NCI-H82 treated with DMSO at 0.1 percent for 48 hours (cell line): ENCODE measurements around the gene EDA2R.

Experiments used
- DNase-seq: peaks from one replicate; lab custom pipeline; 2025; ENCODE audit not compliant: unreplicated experiment; lab: John Stamatoyannopoulos, UW

EDA2R gene

DNA sequence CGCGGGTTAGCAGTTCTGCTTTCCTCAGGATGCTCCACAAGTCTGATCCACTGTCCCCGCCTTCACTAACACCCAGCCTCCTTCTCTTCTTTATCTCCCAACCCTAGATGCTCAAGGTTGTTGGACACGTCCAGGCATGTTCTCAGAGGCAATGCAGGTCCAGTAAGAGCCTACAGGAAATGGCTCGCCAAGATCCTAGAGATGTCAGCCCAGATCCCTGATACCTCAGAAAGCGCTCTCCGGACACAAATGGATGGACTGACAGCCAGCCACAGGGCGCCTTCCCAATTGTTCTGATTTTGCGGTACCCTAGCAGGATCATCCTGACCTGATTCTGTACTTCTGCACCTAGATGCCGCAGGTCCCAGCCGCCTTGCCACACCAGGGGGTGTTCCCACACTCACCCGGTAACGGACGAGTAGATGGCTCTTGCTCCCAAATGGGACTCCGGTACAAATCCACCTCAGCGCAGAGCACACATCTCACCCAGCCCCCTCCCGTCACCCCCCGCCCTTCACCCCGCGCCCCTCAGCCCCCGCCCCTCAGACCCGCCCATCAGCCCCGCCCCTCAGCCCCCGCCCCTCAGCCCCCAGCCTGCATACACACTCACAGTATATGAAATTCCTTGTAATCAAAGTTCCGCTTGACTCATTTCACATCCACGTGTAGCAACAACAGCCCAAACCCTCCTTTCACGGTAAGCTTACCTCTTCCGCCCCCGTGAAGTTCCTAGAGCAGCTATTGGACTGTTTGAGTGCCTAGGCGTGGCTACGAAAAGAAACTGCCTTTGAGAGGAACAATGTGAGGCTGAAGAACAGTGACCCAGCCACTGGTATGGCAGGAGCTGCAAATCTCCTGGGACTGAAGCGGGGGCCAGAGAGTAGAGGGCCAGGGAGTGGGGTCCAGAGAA, at the start of gene EDA2R:
TSS of gene EDA2R (minus strand) at position 488 of the 910 bp plus-strand sequence. CDS start 23,058 bp downstream, outside the sequence.
- DNase-seq: no peak

DNA sequence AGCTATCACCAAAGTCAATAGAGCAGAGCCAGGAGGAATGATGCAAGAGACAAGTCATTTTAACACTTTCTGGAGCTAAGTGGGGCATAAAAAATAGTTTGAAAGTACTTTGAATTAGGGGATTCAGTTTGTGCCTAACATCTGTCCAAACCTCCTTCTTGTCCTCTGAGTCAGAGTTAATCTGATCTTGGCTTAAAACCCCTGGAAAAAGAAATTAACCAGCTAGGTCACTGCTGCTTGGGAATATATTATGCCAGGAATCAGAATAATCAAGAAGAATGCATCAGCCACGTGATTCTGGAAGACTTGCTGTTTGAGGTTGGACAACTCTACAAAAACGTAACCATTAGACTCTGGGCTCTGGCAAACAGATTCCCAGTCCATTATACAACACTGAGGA, 45.3 kb upstream of the EDA2R start:
- no peak for DNase-seq

DNA sequence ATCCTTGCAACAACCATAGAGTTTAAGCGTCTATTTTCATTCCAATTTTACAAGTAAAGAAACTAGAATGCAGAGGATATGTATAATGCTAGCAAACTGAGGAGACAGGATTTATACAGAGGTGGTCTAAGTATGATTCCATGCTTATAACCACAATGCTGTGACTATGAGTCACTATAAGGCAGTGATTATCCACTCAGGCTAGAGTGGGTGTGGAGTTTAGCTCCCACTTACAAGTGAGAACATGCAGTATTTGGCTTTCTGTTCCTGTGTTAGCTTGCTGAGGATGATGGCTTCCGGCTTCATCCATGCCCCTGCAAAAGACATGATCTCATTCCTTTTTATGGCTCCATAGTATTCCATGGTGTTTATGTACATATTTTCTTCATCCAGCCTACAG, 41.6 kb upstream of the EDA2R start:
- no peak for DNase-seq

- DNase-seq: no peak
These were observed 38.6 kb upstream of the EDA2R start for GRCh38 chrX:66677430-66677829.

DNA sequence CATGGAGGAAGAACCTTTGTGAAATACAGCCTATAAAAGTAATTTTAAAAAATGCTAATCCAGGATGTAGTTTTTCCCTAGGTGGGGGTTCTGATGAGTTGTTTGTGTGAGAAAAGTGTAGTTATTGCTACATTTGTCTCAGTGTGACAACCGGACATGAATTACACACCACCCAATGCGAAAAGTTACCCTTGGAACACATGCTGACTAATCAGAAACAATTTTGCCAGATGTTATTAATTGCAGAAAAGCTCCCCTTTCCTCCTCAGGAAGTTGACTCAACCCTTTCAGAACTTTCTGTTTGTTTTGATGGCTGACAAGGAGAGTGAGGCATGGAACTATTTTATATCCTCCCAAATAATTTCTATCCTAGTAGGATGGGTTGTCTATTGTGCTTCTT, 38.1 kb upstream of the EDA2R start:
- no peak for DNase-seq

GRCh38 chrX:66676413-66676812, 37.5 kb upstream of the EDA2R start:
- no peak for DNase-seq

DNA sequence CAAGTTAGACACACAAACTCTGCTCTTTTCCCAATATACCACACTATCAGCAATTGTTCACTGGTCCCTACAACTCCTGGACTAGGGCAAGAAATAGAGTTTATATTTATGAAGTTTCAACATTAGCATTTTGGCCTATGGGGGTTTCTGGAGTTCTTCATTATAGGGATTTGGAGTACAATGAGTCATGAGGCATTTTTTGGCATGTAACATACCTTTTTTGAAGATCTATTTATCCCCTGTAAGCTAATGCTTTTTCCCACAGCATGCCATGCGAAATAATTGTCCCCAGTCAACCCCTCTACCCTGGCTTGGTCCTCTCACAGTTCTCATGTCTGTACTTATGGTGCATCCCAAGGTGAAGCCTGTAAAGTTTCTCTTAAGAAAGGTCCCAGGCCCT, 36.7 kb upstream of the EDA2R start:
- DNase-seq: no peak

DNA sequence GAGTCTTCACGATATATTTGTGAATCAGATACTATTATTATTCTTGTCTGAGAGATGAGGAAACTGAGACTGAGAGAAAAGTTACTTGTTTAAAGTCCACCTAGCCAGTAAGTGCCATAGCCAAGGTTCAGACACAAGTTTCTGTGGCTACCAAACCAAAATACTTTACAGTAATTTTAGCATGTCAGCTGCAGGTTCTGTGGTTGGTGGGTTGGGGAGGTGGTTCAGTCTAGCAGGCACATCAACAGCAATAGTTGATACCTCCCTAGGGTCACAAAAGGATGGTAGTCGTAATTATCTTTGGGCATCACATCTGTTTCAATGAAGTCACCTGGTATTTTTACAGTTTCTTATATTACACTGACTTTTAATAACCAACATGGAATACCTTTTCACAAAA, 35.6 kb upstream of the EDA2R start:
- no peak for DNase-seq

DNA sequence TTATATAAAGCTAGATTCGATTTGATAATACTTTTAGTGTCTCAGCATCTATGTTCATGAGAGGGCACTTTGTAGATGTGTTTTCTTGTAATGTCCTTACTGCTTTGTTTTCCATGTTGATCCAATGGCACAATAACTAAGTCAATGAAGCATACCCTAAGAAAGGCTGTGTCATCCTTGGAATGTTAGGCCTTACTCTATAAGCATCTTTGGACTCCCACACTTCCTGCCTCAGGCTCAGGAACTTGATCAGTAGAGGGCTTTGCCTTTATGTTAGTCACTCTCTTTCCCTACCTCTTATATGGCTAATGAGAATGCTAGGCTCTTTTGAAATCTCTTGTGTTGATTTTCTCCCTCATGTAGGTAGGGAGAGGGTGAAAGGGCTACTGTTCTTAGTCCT, 33.2 kb upstream of the EDA2R start:
- no peak for DNase-seq

DNA sequence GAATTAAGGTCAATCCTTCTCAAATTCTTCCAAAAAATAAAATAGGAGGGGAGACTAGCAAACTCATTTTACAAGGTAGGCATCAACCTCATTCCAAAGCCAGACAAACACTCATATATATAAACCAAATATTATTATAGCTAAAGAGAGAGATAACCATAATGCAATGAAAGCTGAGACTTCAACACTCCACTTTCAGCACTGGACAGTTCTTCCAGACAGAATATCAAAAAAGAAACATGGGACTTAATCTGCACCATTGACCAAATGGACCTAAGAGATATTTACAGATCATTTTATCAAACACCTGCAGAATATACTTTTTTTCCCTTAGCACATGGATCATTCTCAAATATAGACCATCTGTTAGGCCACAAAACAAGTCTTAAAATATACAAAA, 15.5 kb upstream of the EDA2R start:
- no peak for DNase-seq

- DNase-seq: no peak
These were observed 3.5 kb downstream of the EDA2R start for GRCh38 chrX:66635360-66635759.

DNA sequence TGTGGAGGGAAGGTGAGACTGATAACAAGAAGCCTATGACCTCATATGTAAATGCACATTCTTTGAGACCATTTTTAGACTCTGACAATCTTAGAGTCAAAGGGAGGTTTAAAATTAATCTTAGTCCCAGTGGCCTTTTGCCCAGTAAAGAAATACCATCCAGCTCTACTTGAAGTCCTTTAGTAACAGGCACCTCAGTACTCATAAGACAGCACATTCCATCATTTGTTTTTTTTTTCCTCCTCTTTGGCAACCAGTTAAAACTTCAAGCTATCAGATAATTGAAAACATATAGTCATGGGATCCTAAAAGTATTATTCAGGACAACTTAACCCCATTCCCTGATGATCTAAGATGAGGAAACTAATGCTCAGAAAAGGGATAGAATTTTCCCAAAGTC, 4.6 kb downstream of the EDA2R start:
- no peak for DNase-seq

- DNase-seq: no peak
These were observed 5.3 kb downstream of the EDA2R start for GRCh38 chrX:66633541-66633940.

GRCh38 chrX:66632981-66633380, 5.9 kb downstream of the EDA2R start:
- DNase-seq: no peak

- DNase-seq: no peak
These were observed 6.4 kb downstream of the EDA2R start for GRCh38 chrX:66632473-66632872.

DNA sequence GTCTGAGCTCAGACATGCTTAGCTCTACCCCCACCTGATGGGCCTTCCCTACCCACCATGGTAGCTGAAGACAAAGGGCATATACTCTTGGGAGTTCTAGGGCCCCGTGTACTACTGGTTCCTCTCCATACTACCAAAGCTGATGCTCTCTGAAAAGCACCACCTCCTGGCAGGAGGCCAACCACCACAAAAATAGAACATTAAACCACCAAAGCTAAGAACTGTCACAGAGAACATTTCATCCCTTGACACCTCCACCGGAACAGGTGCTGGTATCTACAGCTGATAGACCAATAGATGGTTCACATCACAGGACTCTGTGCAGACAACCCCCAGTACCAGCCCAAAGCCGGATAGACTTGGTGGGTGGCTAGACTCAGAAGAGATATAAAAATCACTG, 13.4 kb downstream of the EDA2R start:
- no peak for DNase-seq

- DNase-seq: no peak
These were observed 16.7 kb downstream of the EDA2R start for GRCh38 chrX:66622209-66622608.

DNA sequence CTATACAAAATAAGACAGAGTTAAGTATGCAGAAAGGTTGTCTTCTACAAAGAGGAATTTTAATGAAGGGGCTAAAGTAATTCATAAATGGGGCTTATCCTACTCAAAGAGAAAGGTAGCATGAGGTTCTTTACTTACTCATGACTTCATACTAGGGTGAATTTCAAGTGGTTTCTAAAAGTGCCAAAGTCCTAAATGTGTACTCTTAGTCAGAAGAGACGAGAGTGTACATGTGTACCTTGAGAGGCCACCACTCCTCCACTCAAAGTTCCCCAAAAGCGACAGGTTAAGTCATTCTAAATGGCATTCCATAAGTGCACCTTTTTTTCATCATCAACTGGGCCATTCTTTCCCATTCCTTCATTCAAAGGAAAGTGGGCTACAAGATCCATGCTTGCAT, 21.9 kb downstream of the EDA2R start:
- DNase-seq: no peak

DNA sequence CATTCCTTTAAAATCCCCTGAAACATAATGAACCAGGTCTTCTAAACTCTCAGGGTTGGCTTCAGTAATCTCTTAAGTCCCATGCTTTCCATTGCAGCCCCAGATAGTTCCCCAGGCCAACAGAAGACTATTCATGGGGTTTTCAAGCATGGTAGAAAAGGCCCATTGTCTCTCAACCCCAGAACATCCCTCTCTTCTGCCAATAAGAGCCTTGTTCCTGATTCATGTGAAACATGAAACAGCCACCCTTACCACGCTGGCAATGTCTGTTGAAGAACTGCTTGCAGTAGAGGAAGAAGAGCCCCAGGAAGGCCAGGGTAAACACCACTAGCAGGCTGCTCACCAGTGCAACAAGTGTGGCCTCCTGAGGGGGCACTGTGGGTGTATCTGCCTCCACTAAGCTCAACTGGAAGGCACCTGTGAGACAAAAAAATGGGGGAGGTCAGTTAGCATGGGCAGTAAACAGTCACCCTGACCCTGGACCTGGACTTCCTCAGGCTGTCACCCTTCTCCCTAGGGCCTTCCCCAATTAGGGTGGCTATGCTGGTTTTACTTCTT, 36.4 kb downstream of the EDA2R start:
- no peak for DNase-seq

- DNase-seq: no peak
These were observed 37.4 kb downstream of the EDA2R start for GRCh38 chrX:66601522-66601921.

DNA sequence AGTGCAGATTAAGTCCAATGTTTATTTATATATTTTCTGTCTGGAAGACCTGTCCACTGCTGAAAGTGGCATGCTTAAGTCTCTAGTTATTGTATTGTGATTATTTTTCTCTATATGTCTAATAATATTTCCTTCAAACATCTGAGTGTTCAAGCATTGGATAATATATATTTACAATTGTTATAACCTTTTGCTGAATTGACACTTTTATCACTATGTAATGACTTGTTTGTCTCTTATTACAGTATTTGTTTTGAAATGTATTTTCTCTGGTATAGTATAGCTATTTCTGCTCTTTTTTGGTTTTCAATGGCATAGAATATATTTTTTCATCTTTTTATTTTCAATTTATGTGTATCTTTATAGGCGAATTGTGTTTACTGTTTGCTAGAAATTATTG, 59.7 kb downstream of the EDA2R start:
- no peak for DNase-seq

DNA sequence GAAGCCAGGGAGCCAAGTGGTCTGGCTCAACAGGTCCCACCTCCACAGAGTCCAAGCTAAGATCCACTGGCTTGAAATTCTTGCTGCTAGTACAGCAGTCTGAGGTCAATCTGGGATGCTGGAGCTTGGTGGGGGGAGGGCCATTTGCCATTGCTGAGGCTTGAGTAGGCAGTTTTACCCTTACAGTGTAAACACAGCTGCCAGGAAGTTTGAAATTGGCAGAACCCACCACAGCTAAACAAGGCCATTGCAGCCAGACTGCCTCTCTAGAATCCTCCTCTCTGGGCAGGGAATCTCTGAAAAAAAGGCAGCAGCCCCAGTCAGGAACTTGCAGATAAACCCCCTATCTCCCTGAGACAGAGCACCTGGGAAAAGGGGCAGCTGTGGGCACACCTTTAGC, 84.9 kb downstream of the EDA2R start:
- DNase-seq: no peak
